ENCODE results near the gene GLUL.

GLUL gene

DNA sequence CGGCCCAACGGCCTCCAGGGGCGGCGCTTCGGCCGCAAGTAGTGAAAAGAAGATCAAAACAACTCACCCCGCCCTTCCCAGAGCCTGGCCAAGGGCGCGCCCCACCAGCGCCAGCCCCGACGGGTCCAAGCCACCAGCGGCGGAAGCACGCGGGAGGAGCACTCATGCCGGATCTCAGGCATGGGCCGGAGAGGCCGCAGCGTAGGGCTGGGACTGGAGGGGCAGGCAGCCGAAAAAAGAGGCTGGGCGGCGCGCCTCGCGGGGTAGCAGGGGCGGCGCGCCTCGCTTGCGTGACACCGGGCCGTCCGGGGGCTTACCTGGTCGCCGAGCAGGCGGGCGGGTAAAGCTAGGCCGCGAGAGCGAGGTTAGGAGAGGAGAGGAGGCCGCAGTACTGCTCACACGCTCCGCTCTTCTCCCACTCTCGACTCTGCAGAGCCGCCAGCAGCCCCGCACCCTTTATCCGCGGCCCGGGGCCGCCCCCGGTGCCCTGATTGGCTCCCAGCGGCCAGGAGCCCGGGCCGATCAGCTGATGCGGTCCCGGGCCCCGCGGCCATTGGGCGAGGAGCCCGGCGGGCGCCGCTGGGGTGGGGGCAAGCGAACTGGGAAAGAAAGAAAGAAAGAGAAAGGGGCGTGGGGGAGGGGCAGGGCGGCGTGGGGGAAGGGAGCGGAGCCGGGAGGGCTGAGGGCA, at the start of gene GLUL:
GLUL (minus strand) TSS at position 429 of the 688 bp plus-strand sequence. CDS start 3,053 bp downstream, outside the sequence.
- DNase-seq = peak; percentile 76 to 85

GRCh38 chr1:182438326-182438725, 46.7 kb upstream of the GLUL start:
- no peak for DNase-seq

DNA sequence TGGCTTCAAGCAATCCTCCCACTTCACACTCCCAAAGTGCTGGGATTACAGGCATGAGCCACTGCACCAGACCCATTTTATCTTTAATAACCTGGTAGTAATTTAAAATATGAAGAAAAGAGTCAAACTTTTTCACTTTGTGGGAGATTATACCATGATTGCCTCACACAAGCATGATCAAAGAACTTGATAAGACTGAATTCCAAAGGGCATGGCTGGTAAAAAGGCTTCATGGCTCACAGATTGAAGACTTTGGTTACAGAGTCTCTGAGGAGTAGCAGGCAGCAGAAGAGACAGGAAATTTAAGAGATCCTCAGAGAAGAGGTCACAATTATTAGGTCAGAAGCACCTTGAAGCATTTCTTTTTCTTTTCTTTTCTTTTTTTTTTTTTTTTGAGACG, 42.0 kb upstream of the GLUL start:
- no peak for DNase-seq

- DNase-seq = no peak
These were observed 39.7 kb upstream of the GLUL start for GRCh38 chr1:182431278-182431677.

DNA sequence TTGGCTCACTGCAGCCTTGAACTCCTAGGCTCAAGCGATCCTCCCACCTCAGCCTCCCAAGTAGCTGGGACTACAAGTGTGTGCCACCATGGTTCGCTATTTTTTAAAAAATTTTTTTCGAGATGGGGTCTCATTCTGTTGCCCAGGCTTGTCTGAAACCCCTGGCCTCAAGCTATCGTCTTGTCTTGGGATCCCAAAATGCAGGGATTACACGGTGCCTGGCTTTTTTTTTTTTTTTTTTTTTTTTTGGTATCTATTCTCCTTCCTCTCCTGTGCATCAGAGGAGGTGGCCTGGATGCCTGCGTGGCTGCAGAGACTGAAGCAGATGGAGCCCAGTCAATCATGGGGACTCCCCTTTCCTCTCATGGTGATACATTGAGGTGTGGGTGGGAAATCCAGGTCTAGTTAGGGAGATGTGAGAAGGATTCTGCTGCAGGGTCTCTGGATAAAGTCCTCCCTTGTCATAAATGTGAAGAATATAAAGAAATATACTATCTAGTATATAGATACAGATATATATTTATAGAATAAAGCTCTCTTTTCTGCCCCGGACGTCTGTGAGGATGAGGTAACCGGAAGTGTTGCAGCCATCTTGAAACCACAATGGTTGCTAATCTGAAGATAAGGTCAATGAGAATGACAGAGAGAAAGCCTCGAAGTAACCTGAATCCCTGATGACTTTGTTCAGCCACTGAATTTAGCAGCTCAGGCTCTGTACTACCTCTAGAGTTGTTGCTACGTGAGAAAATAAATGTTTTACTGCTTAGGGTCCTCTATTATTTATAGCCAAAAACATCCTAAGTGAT, 38.9 kb upstream of the GLUL start:
- peak; percentile 21 to 57 for DNase-seq

DNA sequence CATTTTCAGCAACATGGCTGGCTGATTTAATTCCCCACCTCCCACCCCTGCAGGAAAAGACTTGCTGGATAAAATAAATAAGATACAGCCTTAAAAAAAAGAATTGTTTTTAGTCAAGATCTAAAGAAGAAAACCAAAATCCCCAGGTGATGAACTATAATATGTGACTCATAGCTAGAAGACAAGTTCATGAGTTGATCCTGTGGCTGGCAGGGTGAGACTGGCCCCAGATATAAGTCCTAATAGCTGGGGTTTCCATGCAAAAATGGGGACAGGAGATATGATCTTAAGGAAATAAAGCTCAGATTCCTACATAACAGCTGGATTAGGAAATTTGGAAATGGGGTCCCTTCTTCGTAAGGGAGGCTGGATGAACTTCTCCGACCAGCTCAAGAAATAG, 36.5 kb upstream of the GLUL start:
- no peak for DNase-seq

GRCh38 chr1:182426442-182427430, 35.1 kb upstream of the GLUL start:
- no peak for DNase-seq

GRCh38 chr1:182415789-182416188, 24.2 kb upstream of the GLUL start:
- DNase-seq = no peak

- no peak for DNase-seq
These were observed 22.4 kb upstream of the GLUL start for GRCh38 chr1:182413969-182414368.

DNA sequence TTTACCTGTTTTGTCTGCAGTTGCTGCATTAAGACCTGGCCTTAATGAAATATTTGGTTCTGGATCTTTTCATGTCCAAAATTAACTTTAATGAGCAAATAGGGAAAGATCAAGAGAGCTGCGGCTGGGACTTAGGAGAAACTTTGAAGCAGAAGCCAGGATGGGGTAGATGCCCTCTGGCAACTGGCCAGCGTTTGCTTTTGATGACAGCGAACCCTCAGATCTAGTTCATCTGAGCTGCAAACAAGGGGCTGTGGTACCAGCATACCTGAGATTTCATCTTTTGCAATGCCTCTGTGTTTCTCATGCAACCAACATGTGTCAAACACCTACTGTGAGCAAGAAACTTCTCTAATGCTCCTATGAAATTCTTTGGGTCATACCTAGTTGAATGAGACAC, 21.9 kb upstream of the GLUL start:
- DNase-seq = no peak

GRCh38 chr1:182410620-182411273, 19.2 kb upstream of the GLUL start:
- no peak for DNase-seq

DNA sequence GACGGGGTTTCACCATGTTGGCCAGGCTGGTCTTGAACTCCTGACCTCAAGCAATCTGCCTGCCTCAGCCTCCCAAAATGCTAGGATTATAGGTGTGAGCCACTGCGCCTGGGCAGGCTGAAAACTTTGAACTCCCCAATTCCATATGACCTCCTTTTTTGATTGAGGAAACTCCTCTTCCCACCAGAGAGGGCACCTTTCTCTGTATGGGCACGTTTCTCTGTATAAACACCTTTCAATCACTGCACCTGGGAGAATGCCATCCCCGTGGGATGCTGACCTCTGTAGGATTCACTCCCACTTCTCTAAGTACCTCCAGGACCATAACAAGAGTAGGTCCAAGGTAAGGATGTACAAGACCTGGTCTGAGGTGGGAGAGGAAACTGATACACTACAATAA, 18.5 kb upstream of the GLUL start:
- no peak for DNase-seq

DNA sequence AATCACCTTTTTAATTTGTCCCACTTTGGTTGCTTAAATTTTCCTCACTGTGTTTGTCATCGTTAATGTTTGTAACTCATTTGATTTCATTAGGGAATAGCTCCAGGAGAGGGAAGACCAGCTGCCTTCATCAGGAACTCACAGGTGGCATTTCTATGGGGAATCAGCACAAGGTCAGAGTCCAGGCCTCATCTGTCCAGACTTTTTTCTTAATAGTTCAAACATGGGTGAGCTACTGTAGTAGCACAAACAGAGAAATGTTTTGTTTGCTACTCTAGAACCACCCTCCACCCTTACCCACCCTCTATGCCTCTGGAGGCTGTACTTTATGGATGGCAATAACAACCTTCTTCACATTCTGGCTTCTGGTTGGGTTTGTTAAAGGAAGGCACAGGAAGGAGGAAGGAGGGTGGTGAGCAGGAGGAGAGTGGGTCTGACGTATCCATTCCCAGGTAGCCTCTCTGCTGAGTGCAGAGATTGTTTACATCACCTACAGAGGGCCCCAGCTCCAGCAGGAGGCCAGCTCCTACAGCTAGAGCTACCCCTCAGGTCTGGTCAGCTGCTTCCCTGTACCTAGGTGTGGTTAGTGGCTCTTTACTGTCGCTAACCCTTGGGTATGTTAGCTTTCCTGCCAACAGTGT, 17.0 kb upstream of the GLUL start:
- DNase-seq = no peak

- no peak for DNase-seq
These were observed 16.1 kb upstream of the GLUL start for GRCh38 chr1:182407724-182408123.

- DNase-seq = no peak
These were observed 14.4 kb upstream of the GLUL start for GRCh38 chr1:182406012-182406411.

DNA sequence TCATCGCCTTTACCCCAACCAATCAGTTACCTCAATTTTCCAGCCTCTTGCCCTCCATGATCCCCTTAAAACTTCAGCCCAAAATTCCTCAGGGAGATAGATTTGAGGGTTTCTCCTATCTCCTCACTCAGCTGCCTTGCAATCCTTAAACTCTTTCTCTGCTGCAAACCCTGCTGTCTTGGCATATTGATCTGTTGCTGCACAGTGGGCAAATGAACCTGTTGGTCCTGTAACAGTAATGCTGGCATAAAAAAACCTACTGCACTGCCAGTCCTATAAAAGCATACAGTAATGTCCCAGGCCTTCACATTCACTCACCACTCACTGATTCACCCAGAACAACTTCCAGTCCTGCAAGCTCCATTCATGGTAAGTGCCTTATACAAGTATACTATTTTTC, 14.0 kb upstream of the GLUL start:
- DNase-seq = no peak

DNA sequence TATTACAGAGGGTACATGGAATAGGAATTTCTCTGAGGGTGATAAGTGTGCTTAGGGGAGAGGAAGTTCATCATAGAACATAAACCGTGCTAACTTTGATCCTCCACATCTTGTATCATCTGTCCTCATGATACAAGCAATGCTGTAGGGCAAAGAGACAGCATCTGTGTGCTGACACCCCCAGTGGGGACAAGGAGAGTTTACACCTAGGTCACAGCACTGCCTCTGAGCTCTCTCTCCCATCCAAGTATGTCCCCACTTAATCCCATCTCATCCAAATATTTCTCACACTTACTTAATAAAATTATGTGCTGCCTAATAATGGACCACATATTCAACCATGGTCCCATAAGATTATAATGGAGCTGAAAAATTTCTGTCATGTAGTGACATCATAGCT, 13.2 kb upstream of the GLUL start:
- DNase-seq = no peak

DNA sequence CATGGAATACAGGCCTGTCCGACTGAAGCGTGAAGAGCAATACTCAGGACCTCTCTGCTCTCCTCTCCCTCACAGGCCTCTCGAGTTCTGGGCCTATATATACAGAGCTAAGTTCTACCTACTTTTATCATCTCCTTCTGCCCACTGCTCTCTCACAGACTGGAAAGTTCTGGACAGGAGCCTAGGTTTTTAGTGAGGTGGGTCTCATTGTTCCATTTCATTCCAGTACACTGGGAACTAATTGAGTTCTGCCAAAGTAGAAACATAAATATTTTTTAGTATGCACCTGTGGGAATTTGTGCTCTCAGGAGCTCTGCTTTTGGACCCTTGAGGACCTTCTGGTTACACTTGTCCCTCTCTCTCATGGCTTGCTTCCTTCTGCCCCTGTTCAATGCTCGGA, 9.0 kb upstream of the GLUL start, which contains the start of gene TEDDM1:
TEDDM1 (minus strand) TSS at position 101 of the 400 bp plus-strand sequence. CDS start 182 bp downstream, outside the sequence.
- no peak for DNase-seq

DNA sequence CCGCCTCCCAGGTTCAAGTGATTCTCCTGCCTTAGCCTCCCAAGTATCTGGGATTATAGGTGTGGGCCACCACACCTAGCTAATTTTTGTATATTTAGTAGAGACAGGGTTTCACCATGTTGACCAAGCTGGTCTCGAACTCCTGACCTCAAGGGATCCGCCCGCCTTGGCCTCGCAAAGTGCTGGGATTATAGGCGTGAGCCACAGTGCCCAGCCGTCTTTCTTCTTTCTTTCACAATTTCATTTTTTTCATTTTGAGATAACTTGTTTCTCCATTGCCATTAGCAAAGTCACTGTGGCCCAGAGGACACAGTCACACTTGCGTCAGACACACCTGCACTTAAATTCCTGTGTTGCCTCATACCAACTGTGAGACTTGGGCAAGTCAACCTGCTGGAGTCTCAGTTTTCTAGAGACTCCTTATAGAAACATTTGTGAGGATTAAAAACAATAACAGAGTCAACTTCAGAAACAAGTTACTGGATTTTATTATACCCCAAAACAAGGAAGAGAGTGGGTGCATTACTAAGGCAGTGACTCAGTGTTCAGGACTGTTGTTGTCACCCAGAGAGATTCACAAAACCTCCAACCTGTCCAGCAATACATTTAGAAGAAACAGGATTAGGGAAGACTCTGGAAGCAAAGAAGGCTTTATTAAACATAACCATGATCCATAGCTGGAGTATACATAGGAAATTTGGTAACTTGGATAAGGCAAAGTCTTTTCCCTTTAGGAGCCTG, 6.2 kb upstream of the GLUL start:
- DNase-seq = no peak

- no peak for DNase-seq
These were observed 4.3 kb upstream of the GLUL start for GRCh38 chr1:182395906-182396305.

Measured in CD4-positive, alpha-beta T cell treated with Interleukin-4 for 1 hour (primary cell).